GM12873 (cell line): ENCODE results near the gene MOB3B.

Experiments used
- TF ChIP-seq, protein P1 (sequence below): IDR thresholded peaks from 2 replicates; pipeline ENCODE4 v1.5.1; 2012; ENCODE audit warnings: low read depth, mild to moderate bottlenecking, moderate library complexity, low read length, control low read depth; ENCODE audit not compliant: insufficient read depth; ENCODE audit errors: missing control alignments

Gene MOB3B

DNA sequence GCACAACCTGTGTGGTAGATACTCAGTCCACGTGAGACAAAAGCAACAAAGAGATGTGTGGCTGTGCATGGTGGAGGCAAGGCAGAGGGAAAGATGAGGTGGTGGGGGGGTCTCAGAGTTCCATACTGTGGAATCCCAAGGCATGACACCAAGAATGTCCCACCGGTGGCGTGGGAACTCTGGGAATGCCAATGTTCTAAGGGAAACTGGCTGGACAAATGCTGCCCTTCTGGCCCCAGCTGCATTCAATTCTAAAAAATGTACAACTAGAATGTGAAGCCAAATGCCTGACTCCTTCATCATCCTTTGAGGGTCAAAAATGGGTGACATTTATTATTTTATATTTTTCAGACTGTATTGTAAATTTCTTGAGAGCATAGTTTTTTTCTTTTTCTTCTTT is 174.4 kb downstream of the MOB3B start:
- TF ChIP-seq, protein P1, sequence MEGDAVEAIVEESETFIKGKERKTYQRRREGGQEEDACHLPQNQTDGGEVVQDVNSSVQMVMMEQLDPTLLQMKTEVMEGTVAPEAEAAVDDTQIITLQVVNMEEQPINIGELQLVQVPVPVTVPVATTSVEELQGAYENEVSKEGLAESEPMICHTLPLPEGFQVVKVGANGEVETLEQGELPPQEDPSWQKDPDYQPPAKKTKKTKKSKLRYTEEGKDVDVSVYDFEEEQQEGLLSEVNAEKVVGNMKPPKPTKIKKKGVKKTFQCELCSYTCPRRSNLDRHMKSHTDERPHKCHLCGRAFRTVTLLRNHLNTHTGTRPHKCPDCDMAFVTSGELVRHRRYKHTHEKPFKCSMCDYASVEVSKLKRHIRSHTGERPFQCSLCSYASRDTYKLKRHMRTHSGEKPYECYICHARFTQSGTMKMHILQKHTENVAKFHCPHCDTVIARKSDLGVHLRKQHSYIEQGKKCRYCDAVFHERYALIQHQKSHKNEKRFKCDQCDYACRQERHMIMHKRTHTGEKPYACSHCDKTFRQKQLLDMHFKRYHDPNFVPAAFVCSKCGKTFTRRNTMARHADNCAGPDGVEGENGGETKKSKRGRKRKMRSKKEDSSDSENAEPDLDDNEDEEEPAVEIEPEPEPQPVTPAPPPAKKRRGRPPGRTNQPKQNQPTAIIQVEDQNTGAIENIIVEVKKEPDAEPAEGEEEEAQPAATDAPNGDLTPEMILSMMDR, result no peak

DNA sequence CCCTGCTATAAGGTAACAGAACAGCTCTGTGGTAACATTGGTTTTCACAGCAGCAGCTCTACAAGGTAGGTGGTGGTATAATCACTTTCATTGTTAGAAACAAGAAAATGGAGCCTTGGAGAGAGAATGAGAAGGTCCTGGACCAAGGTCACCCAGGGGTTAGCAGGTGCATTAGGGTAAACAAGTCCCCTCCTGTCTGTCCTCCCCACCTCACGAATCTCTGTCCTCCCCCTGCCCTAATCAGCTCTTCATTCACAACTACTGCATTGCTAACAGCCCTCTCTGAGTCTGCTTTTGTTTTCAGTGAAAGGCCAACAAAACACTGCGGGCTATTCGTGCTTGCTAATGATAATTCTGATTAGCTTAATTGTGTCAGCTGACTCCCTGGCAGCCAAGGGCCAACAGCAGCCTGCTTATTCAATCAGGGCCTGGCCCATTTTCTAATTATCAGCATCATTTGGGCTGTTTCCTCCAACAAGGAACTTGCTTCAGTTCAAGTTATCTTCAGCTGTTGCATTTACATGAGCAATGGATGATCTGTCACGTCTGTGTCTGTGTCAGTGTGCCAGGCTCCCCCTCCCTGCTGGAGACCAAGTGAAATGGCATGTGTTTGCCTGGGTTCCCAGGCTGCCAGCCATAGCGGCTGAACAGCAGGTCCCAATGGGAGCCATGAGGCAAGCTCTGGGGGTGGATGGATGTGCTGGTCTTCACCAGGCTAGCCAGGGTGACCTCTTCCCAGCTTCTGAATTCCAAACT is 176.0 kb downstream of the MOB3B start:
- TF ChIP-seq, protein P1, result peak; percentile 39

DNA sequence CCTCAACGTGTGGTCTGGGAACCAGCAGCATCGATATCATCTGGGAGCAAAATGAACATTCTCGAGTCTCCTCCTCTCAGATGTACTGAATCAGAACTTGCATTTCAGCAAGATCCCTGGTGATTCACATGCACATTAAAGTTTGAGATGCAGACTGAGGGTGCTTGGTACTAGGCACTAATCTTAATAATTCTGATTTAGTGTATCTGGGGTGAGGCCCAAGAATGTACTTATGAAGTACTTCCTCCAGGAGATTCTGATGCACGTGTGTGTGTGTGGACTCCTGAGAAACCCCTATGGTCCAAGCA is 176.5 kb downstream of the MOB3B start:
- TF ChIP-seq, protein P1, result no peak

DNA sequence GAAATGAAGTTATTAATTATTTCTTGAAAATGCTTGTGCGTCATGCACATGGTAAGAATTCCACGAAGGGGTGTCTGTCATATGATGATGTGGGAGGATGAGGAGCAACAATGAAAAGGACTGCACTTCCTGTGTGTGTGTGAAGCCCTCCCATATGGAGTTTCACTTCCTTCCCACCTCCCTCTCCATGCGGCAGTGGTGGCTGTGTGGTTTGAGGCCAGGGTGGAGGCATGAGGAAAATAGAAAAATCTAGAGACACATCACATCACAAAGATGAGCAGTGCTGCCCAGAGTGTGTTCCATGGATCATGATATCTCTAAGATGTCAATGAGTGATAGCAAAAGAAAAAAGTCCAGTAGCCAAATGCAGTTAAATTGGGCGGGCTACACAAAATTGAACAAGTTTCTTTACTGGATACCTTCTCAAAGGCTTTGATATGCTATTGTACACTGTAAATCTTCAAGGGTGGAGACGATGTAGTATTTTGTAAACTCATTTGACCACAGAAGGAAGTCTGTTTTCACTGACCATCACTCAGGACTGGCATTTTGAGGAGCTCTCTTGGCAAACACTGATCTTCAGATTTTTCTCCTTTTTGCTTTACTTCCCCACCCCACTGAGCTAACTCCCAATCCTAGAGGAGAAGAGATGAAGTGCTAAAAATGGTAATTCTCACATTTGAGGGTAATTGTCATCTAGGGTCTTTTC is 177.0 kb downstream of the MOB3B start:
- TF ChIP-seq, protein P1, result no peak

DNA sequence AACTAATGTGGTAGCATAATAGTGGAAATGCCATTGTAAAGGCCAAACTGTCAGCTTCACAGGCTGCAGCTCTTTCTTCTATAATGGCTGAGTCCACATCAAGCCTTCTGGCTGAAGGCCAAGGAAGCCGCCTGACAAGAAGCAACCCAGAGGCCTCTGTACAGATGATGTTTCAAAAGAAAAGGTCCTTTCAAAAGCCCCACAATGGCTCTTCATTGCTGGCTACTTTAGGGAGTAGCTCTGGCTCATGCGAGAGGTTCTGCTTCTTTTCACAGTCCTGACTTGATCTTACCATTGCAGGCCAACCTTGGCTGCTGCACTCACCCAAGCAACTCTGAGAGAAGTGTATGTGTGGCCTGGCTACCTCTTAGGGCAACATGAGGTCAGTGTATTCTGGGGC is 178.2 kb downstream of the MOB3B start:
- TF ChIP-seq, protein P1, result no peak

DNA sequence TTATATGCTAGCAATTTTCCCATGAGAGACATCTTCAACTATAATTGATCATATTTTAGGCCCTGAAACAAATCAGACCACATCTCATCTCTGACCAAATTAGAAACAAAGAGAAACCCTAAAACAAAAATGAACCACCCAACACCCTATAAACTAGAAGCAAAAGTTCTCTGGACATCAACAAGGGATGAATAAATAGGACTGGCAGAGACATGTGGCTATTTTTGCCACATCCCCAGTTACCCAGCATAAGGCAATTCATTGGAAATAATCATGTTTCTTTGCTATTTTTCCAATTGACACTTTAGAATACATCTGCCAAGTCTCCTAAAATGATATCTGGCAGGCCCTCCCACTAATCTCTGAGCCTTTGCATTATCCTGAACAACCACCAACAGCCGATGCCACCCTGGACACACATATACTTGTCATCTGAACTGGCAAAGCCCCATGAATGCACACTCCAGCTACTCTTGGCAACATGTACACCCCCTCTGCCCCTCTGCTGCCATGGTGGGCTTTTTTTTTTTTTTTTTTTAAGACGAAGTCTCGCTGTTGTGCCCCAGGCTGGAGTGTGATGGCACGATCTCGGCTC is 179.1 kb downstream of the MOB3B start:
- TF ChIP-seq, protein P1, result no peak

DNA sequence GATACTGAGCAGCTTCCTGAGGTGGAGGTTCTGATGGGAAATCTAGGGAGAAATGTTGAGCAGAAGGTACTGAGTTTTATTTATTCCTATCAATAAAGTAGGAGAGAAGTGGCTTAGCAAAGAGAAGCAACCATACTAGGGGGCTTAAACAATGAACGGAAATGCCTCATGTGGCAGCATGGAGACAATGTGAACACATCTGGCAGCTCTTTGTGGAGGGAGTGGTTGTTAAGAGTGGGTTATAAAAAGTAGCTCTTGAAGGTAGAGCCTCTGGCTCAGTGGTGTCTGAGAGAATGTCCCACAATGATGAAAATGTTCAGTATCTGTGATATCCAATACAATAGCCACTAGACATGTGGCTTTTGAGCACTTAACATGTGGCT is 179.9 kb downstream of the MOB3B start:
- TF ChIP-seq, protein P1, result no peak
